ENCODE measurements around the gene POLR1B.

Gene POLR1B

DNA sequence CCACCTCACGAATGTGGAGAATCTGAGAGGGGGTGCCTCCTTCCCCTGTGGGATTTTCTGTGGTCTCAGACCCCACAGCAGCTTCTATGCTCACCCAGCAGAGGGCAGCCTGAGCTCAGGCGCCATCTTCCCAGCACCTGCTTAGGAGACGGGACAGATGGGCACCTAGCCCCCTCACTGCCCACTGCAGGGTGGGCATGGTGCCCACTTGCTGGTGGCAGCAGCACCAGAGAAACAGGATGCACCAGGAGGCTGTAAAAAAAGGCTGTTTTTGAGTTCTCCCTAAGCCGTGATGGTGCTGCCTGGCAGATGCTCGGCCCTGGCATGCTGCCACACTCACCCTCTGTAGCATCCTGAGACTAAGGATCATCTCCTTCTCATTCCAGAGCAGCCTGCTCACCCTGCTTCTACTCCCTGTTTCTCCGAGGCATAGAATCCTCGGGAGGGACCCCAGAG lies 84.4 kb downstream of the POLR1B start:
- no peak for TF ChIP-seq ZFX (IDR thresholded peaks at IDR 0.05; ENCODE audit: borderline replicate concordance)
- TF ChIP-seq, protein P1, sequence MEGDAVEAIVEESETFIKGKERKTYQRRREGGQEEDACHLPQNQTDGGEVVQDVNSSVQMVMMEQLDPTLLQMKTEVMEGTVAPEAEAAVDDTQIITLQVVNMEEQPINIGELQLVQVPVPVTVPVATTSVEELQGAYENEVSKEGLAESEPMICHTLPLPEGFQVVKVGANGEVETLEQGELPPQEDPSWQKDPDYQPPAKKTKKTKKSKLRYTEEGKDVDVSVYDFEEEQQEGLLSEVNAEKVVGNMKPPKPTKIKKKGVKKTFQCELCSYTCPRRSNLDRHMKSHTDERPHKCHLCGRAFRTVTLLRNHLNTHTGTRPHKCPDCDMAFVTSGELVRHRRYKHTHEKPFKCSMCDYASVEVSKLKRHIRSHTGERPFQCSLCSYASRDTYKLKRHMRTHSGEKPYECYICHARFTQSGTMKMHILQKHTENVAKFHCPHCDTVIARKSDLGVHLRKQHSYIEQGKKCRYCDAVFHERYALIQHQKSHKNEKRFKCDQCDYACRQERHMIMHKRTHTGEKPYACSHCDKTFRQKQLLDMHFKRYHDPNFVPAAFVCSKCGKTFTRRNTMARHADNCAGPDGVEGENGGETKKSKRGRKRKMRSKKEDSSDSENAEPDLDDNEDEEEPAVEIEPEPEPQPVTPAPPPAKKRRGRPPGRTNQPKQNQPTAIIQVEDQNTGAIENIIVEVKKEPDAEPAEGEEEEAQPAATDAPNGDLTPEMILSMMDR (IDR thresholded peaks at IDR 0.05): peak; percentile 94
- no peak overlapping the region for H3K27ac ChIP-seq
